ENCODE measurements around the gene C16orf87. TPM values are rescaled to one million over a fixed set of nuclear protein-coding genes. Genes with fewer than 3 reads are reported as not detected.

The C16orf87 gene
- total RNA-seq, 4 donors from 2014 or later: 5.1 to 13.3 (median 6.2) TPM

GRCh38 chr16:46850619-46851555 is 19.9 kb upstream of the C16orf87 start:
- Histone ChIP-seq H3K27me3 (no peaks in the 10 kb centered on the region), H3K4me1 (no peaks in the 10 kb centered on the region), H3K36me3 (no peaks in the 10 kb centered on the region), H3K9me3 (no peaks in the 10 kb centered on the region), H3K4me3 (replicated peaks in 1 of 3) (no peak overlapping the region), H3K27ac (no peak overlapping the region)
- WGBS, 2 donors: 80 to 83% methylated on average over 5 of the region's 5 CpGs
- no peak for TF ChIP-seq POLR2A (IDR thresholded peaks at IDR 0.05)
- no peak for TF ChIP-seq CTCF (IDR thresholded peaks at IDR 0.05)
- DNase-seq: no peak
- intact Hi-C loops (cut with DNase I): loop anchor here (5.0 kb wide), 1 partner anchor 76 kb away; no protein-coding TSS in a partner anchor

DNA sequence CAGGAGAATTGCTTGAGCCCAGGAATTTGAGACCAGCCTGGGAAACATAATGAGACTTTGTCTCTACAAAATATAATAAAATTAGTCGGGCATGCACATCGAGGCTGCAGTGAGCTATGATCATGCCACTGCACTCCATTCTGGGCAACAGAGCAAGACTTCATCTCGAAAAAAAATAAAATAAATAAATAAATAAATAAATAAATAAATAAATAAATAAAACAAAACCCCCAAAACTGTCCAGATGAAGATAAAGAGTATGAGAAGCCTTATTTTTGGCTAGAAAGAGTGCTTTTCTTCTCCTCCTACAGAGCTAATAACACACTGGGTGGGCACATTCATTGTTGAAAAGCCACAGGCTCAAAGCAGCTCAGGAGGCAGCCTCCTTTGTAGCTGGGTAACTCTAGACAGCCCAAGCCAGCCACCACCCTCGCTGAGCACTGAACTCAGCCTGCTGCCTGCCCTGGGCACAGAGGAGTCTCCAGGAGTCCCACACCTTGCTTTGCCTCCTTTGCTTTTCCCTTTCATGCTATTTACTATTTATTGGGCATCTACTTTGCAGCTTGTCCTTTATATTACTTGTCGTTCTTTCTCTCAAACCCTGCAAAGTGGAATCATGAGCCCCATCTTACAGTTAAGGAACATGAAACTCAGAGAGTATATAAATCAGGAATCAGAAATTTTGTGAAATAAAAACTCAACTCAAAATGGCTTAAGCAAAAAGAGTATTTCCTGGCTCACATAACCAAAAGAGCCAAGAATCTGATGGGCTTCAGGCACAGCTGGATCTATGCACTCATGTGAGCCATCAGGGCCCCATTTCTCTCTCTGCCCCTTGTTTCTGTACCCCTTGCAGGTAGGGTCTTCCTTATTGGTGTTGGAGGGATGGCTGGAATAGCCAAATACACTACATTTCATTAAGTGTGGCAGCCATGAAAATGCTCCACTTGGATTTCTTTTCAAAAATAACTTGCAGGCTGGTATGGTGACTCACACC is 18.1 kb upstream of the C16orf87 start:
- Histone ChIP-seq H3K27me3 (no peaks in the 10 kb centered on the region), H3K4me1 (no peaks in the 10 kb centered on the region), H3K36me3 (no peaks in the 10 kb centered on the region), H3K4me3 (replicated peaks in 1 of 3) (no peak overlapping the region), H3K27ac (no peak overlapping the region), H3K9me3 (no peaks in the 10 kb centered on the region)
- intact Hi-C loops (cut with DNase I): no loop called here
- 70 to 81% methylated on average over 5 of the region's 5 CpGs for WGBS, 2 donors
- TF ChIP-seq POLR2A (IDR thresholded peaks at IDR 0.05) (no peak), CTCF (IDR thresholded peaks at IDR 0.05) (no peak)
- no peak for DNase-seq

- no peaks in the 10 kb centered on the region for H3K9me3 ChIP-seq
- TF ChIP-seq CTCF (IDR thresholded peaks at IDR 0.05) (no peak), POLR2A (IDR thresholded peaks at IDR 0.05) (no peak)
- no peak overlapping the region for H3K4me3 ChIP-seq (replicated peaks in 1 of 3)
- 88 to 94% methylated on average over 5 of the region's 5 CpGs for whole genome bisulfite sequencing, 2 donors
- intact Hi-C loops (cut with DNase I): no loop called here
- no peaks in the 10 kb centered on the region for H3K4me1 ChIP-seq
- H3K27ac ChIP-seq: no peak overlapping the region
- DNase-seq: no peak
- no peaks in the 10 kb centered on the region for H3K36me3 ChIP-seq
- no peaks in the 10 kb centered on the region for H3K27me3 ChIP-seq
Observed at GRCh38 chr16:46845952-46846351, 15.0 kb upstream of the C16orf87 start.

DNA sequence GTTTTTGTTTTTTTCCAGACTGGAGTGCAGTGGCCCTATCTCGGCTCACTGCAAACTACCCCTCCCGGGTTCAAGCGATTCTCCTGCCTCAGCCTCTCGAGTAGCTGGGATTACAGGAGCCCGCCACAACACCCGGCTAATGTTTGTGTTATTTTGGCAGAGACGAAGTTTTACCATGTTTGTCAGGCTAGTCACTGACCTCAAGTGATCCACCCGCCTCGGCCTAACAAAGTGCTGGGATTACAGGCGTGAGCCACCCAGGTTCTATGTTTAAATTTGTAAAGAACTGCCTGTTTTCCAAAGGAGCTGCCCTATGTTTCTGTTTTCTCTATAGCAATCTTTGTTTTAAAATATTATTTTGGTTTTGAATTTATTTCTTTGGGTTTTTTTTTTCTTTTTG is 13.8 kb upstream of the C16orf87 start:
- 72 to 78% methylated on average over 10 of the region's 10 CpGs for WGBS, 2 donors
- DNase-seq: no peak
- no peak overlapping the region for H3K27ac ChIP-seq
- intact Hi-C loops (cut with DNase I): no loop called here
- no peak overlapping the region for H3K4me3 ChIP-seq (replicated peaks in 1 of 3)
- TF ChIP-seq POLR2A (IDR thresholded peaks at IDR 0.05): no peak
- no peak for TF ChIP-seq CTCF (IDR thresholded peaks at IDR 0.05)
- no peaks in the 10 kb centered on the region for H3K27me3 ChIP-seq
- H3K9me3 ChIP-seq: no peaks in the 10 kb centered on the region
- H3K4me1 ChIP-seq: no peaks in the 10 kb centered on the region
- no peaks in the 10 kb centered on the region for H3K36me3 ChIP-seq
